MG63 (cell line): Measurements from ENCODE around the gene TXNDC5. TPM values are rescaled to one million over a fixed set of nuclear protein-coding genes. Genes with fewer than 3 reads are reported as not detected.

ENCODE experiments used
- DNase-seq: peaks from one replicate; pipeline ENCODE4 v3.0.0-alpha.2; 2020
- H3K27me3 ChIP-seq: fragments of 250-450 bp; sonication (Bioruptor Pico); 2 replicates; pipeline ENCODE4 v1.5.1; 2020; ENCODE audit warnings: mild to moderate bottlenecking, moderate library complexity
- H3K36me3 ChIP-seq: fragments of 250-450 bp; sonication (Bioruptor Pico); 2 replicates; pipeline ENCODE4 v1.5.1; 2020; ENCODE audit warnings: mild to moderate bottlenecking, moderate library complexity
- H3K4me3 ChIP-seq: fragments of 250-450 bp; sonication (Bioruptor Pico); 2 replicates; pipeline ENCODE4 v1.5.1; 2020; ENCODE audit warnings: mild to moderate bottlenecking, moderate library complexity
- H3K9me3 ChIP-seq: fragments of 250-450 bp; sonication (Bioruptor Pico); 2 replicates; pipeline ENCODE4 v1.5.1; 2020; ENCODE audit warnings: mild to moderate bottlenecking, moderate library complexity
- total RNA-seq: library from RNA; depleted of rRNA; stranded (reverse); fragments of >200 nt; shearing (Covaris generic); gene quantifications from 2 replicates; pipeline ENCODE4 v1.2.3, GENCODE V29; 2014; ENCODE audit warnings: low replicate concordance

Gene TXNDC5
- total RNA-seq, 1 experiment from 2014 or later: 442 TPM

DNA sequence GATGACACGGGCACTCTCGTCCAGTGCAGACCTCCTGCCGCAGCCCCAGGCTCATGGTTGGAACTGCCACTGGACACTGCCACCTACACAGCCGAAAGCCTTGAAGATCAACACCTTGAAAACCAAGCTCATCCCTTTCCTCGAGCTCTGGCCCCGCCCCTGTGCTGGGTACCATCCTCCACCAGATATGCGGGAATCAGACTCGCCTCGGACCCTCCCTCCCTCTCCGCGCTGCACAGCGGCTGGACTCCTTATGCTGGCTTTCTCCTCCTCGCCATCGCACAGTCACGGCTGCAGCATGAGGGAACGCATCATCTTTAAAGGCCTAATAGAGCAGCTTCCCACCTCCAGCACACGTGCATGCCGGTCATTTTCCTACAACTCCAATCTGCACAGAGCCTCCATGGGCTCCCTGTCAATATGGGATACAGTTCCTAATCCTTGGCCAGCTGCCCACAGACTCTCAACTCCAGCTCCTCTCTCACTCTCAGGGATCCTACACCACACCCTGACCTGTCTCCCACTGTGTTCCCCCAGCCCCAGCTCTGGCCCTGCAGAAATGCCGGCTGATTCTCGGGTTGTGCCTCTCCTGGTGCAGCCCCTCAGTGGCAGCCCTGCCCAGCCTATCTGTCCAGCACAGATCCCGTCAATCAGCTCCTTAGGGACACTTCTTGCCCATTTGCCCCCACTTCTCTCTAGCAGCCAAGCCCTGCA lies 23.2 kb downstream of the TXNDC5 start:
- H3K4me3 ChIP-seq: no peak overlapping the region
- H3K9me3 ChIP-seq: no peaks in the 10 kb centered on the region
- no peaks in the 10 kb centered on the region for H3K27me3 ChIP-seq
- H3K36me3 ChIP-seq: peaks cover 96% of the 10 kb centered on the region
- no peak for DNase-seq

GRCh38 chr6:7886132-7886531 lies 24.5 kb downstream of the TXNDC5 start:
- Histone ChIP-seq H3K9me3 (no peaks in the 10 kb centered on the region), H3K36me3 (peaks cover 96% of the 10 kb centered on the region), H3K27me3 (no peaks in the 10 kb centered on the region), H3K4me3 (no peak overlapping the region)
- no peak for DNase-seq

- no peak for DNase-seq
- no peak overlapping the region for H3K4me3 ChIP-seq
- H3K27me3 ChIP-seq: no peaks in the 10 kb centered on the region
- no peaks in the 10 kb centered on the region for H3K9me3 ChIP-seq
- H3K36me3 ChIP-seq: peaks cover 75% of the 10 kb centered on the region
Measured at GRCh38 chr6:7883381-7883780, 27.2 kb downstream of the TXNDC5 start.

- Histone ChIP-seq H3K27me3 (no peaks in the 10 kb centered on the region), H3K4me3 (no peak overlapping the region), H3K36me3 (peaks cover 69% of the 10 kb centered on the region), H3K9me3 (no peaks in the 10 kb centered on the region)
- DNase-seq: no peak
Measured at GRCh38 chr6:7882505-7883257, 27.9 kb downstream of the TXNDC5 start.

DNA sequence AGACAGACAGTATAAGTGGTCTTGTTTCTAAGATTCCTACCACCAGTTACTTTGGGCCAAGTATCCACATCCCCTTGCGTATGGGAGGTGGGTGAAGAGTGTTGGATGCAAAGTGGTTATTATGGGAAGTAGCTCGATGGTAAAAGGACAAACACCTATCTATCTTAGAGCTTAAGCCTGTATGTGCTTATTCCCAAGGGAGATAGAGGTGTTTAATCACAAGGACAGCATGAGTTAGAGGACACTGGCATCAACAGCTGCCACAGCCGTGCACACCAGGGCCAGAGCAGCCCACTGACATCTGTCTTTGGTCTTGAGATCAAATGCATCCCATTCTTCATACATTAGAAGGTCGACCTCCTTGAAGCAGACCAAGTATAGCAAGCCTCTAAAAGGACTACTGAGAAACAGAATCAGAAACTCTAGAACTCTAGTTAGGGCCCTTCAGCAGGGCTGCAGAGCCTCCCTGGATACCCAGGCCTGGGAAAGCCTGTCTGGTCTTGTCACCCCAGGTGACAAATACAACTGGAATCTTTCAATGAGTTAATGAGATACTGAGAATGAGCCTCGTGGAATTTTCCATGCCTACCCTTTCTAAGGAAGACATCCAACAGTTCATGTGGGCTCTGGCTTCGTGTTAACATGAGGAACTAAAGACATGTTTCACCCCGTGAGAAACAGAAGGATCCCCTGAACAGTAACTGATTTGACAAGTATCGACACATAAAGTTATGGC lies 28.7 kb downstream of the TXNDC5 start:
- Histone ChIP-seq H3K27me3 (no peaks in the 10 kb centered on the region), H3K4me3 (no peak overlapping the region), H3K9me3 (no peaks in the 10 kb centered on the region), H3K36me3 (peaks cover 61% of the 10 kb centered on the region)
- no peak for DNase-seq

- DNase-seq: no peak
- H3K27me3 ChIP-seq: no peaks in the 10 kb centered on the region
- H3K4me3 ChIP-seq: no peak overlapping the region
- no peaks in the 10 kb centered on the region for H3K9me3 ChIP-seq
- peaks cover 51% of the 10 kb centered on the region for H3K36me3 ChIP-seq
Measured at GRCh38 chr6:7880718-7881107, 29.9 kb downstream of the TXNDC5 start.

GRCh38 chr6:7879980-7880717 lies 30.4 kb downstream of the TXNDC5 start:
- H3K27me3 ChIP-seq: no peaks in the 10 kb centered on the region
- no peak for DNase-seq
- peaks cover 45% of the 10 kb centered on the region for H3K36me3 ChIP-seq
- H3K9me3 ChIP-seq: no peaks in the 10 kb centered on the region
- no peak overlapping the region for H3K4me3 ChIP-seq

- Histone ChIP-seq H3K4me3 (no peak overlapping the region), H3K9me3 (no peaks in the 10 kb centered on the region), H3K36me3 (peaks cover 39% of the 10 kb centered on the region), H3K27me3 (no peaks in the 10 kb centered on the region)
- DNase-seq: no peak
Measured at GRCh38 chr6:7879579-7879978, 31.0 kb downstream of the TXNDC5 start.

- Histone ChIP-seq H3K36me3 (peaks cover 34% of the 10 kb centered on the region), H3K27me3 (no peaks in the 10 kb centered on the region), H3K4me3 (no peak overlapping the region), H3K9me3 (no peaks in the 10 kb centered on the region)
- no peak for DNase-seq
Measured at GRCh38 chr6:7879043-7879442, 31.5 kb downstream of the TXNDC5 start.

- no peaks in the 10 kb centered on the region for H3K27me3 ChIP-seq
- H3K9me3 ChIP-seq: no peaks in the 10 kb centered on the region
- no peak for DNase-seq
- peaks cover 28% of the 10 kb centered on the region for H3K36me3 ChIP-seq
- no peak overlapping the region for H3K4me3 ChIP-seq
Measured at GRCh38 chr6:7878401-7878964, 32.1 kb downstream of the TXNDC5 start.

DNA sequence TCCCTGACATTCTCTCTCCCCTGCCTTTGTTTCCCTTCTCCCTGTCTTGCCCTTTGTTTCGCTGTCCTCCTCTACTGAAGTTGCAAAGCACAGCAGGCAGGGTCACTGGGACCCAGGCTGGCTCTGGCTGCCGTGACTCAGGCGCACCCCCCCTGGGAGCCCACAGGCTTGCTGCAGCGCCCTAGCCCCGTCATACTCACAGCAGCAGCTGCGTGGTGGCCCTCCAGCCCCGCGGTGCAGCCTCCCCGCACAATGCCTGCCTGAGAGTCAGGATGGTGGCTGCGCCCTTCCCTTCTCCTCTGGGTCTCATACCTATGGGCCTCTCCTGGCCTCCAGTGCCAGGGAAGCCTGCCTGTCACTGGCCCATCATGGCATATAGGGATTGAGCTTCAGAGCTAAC lies 41.7 kb downstream of the TXNDC5 start:
- Histone ChIP-seq H3K4me3 (no peak overlapping the region), H3K27me3 (no peaks in the 10 kb centered on the region), H3K9me3 (no peaks in the 10 kb centered on the region), H3K36me3 (no peaks in the 10 kb centered on the region)
- no peak for DNase-seq

DNA sequence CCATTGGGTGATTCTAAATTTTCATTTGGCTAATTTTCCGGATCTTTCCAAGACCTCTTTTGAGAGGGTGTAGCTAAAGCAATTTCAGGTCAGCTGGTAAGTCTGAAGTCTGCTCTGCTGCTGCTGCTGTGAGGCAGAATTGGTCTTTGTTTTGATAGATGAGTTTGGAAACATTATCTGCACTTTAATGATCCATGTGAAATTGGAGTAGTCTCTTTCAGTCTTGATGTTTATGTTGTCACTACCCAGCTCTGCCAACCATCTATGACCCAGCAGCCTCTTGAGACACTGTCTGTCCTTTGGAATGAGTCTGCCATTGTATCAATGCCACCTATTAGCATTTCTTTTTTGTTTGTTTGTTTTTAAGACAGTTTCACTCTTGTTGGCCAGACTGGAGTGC lies 44.1 kb downstream of the TXNDC5 start:
- no peaks in the 10 kb centered on the region for H3K9me3 ChIP-seq

GRCh38 chr6:7865781-7866180 lies 44.8 kb downstream of the TXNDC5 start:
- Histone ChIP-seq H3K4me3 (no peak overlapping the region), H3K27me3 (no peaks in the 10 kb centered on the region), H3K9me3 (no peaks in the 10 kb centered on the region), H3K36me3 (no peaks in the 10 kb centered on the region)
- no peak for DNase-seq

More for the DNA sequence above, 44.1 kb downstream of the TXNDC5 start:
- DNase-seq: no peak
- no peaks in the 10 kb centered on the region for H3K27me3 ChIP-seq
- H3K4me3 ChIP-seq: no peak overlapping the region
- H3K36me3 ChIP-seq: no peaks in the 10 kb centered on the region

GRCh38 chr6:7859591-7859990 lies 51.0 kb downstream of the TXNDC5 start:
- no peak for DNase-seq
- Histone ChIP-seq H3K9me3 (no peaks in the 10 kb centered on the region), H3K4me3 (no peak overlapping the region), H3K36me3 (no peaks in the 10 kb centered on the region), H3K27me3 (no peaks in the 10 kb centered on the region)

GRCh38 chr6:7851780-7852179 lies 58.8 kb downstream of the TXNDC5 start:
- DNase-seq: no peak
- Histone ChIP-seq H3K27me3 (no peaks in the 10 kb centered on the region), H3K36me3 (no peaks in the 10 kb centered on the region), H3K4me3 (no peak overlapping the region), H3K9me3 (peaks cover 9% of the 10 kb centered on the region)

- Histone ChIP-seq H3K9me3 (peaks cover 9% of the 10 kb centered on the region), H3K4me3 (no peak overlapping the region), H3K27me3 (no peaks in the 10 kb centered on the region), H3K36me3 (no peaks in the 10 kb centered on the region)
- no peak for DNase-seq
Measured at GRCh38 chr6:7848229-7848628, 62.4 kb downstream of the TXNDC5 start.
